ENCODE results near the gene CYLD. TPM values are rescaled to one million over a fixed set of nuclear protein-coding genes. Genes with fewer than 3 reads are reported as not detected.

Gene CYLD
- polyA plus RNA-seq, 1 experiment, result 27.8 TPM

- no peaks in the 10 kb centered on the region for H3K27me3 ChIP-seq (ENCODE audit: control insufficient read depth, insufficient read depth, low read length)
- H3K4me3 ChIP-seq (ENCODE audit: low read depth, low read length), result no peak overlapping the region
- no peak overlapping the region for H3K27ac ChIP-seq (ENCODE audit: low read depth, low read length)
- no peaks in the 10 kb centered on the region for H3K9me3 ChIP-seq (ENCODE audit: control insufficient read depth, insufficient read depth, low read length)
- TF ChIP-seq, protein P1, sequence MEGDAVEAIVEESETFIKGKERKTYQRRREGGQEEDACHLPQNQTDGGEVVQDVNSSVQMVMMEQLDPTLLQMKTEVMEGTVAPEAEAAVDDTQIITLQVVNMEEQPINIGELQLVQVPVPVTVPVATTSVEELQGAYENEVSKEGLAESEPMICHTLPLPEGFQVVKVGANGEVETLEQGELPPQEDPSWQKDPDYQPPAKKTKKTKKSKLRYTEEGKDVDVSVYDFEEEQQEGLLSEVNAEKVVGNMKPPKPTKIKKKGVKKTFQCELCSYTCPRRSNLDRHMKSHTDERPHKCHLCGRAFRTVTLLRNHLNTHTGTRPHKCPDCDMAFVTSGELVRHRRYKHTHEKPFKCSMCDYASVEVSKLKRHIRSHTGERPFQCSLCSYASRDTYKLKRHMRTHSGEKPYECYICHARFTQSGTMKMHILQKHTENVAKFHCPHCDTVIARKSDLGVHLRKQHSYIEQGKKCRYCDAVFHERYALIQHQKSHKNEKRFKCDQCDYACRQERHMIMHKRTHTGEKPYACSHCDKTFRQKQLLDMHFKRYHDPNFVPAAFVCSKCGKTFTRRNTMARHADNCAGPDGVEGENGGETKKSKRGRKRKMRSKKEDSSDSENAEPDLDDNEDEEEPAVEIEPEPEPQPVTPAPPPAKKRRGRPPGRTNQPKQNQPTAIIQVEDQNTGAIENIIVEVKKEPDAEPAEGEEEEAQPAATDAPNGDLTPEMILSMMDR (IDR thresholded peaks at IDR 0.05; ENCODE audit: low read depth, low read length), result no peak
- ChIA-PET CTCF (no interaction called here), POLR2A (no interaction called here)
- no peak for DNase-seq (ENCODE audit: low read depth, low spot score)
Observed at GRCh38 chr16:50808929-50809538, 67.1 kb downstream of the CYLD start.

- Histone ChIP-seq H3K27me3 (ENCODE audit: control insufficient read depth, insufficient read depth, low read length) (no peaks in the 10 kb centered on the region), H3K9me3 (ENCODE audit: control insufficient read depth, insufficient read depth, low read length) (no peaks in the 10 kb centered on the region), H3K4me3 (ENCODE audit: low read depth, low read length) (no peak overlapping the region), H3K27ac (ENCODE audit: low read depth, low read length) (no peak overlapping the region)
- ChIA-PET CTCF (no interaction called here), POLR2A (no interaction called here)
- TF ChIP-seq, protein P1 (IDR thresholded peaks at IDR 0.05; ENCODE audit: low read depth, low read length), result no peak
- no peak for DNase-seq (ENCODE audit: low read depth, low spot score)
Observed at GRCh38 chr16:50809561-50809960, 67.7 kb downstream of the CYLD start.

DNA sequence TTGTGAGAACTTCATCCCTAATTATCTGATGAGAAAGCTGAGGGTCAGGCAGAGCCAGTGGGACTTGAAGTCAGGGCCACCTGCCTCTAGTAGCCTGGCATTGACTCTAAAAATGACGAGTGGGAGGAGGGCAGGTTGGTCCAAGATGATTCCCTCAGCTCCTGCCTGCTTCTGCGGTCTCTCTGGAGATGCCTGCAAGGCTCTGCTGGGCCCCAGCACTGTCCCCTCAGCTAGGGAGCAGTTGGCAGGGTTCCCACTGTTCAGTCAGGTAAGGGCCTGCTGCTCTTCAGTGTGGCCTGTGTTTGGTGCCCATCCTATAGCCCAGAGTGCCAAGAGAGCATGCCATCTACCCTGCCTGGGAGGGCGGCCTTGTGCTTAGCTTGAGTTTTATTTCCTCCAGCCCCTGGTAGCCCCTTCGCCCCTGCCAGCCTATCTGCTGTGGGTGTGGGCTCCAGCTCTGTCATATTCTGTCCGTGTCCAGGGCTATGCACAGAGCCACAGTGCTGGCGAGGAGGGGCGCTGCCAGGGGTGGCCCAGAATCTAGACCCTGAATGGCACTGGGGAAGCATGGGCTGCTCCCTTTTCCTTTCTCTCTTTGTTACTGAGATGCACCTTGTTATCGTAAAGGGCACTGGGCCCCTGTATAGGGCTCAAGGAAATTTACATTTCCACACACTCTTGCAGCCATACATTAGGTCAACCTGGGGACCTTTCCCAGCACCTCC, 68.5 kb downstream of the CYLD start:
- TF ChIP-seq, protein P1 (IDR thresholded peaks at IDR 0.05; ENCODE audit: low read depth, low read length), result no peak
- Histone ChIP-seq H3K9me3 (ENCODE audit: control insufficient read depth, insufficient read depth, low read length) (no peaks in the 10 kb centered on the region), H3K4me3 (ENCODE audit: low read depth, low read length) (no peak overlapping the region), H3K27me3 (ENCODE audit: control insufficient read depth, insufficient read depth, low read length) (no peaks in the 10 kb centered on the region), H3K27ac (ENCODE audit: low read depth, low read length) (no peak overlapping the region)
- CTCF ChIA-PET, result no interaction called here
- DNase-seq (ENCODE audit: low read depth, low spot score), result no peak
- POLR2A ChIA-PET, result no interaction called here

DNA sequence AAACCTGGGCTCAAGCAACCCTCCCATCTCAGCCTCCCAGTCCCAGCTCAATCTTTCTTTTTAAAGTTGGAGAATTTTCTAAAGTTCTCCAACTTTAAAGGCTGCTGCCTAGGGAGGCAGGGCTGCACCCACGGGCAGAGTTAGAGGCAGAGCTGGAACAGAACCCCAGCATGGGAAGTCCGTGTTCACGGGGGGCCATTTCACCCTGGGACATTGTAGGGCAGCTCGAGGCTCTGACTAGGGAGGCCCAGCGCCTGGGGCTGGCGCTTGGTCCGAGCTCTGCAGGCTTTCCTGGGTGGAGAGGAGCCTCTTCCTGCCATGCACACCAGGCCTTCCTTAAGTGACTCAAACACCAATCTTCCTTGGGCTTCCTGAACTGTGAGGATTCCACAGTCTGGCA, 70.2 kb downstream of the CYLD start:
- Histone ChIP-seq H3K4me3 (ENCODE audit: low read depth, low read length) (no peak overlapping the region), H3K27ac (ENCODE audit: low read depth, low read length) (no peak overlapping the region), H3K9me3 (ENCODE audit: control insufficient read depth, insufficient read depth, low read length) (no peaks in the 10 kb centered on the region), H3K27me3 (ENCODE audit: control insufficient read depth, insufficient read depth, low read length) (peaks cover 1% of the 10 kb centered on the region)
- TF ChIP-seq, protein P1 (IDR thresholded peaks at IDR 0.05; ENCODE audit: low read depth, low read length), result no peak
- no peak for DNase-seq (ENCODE audit: low read depth, low spot score)
- ChIA-PET CTCF (no interaction called here), POLR2A (no interaction called here)

- Histone ChIP-seq H3K27ac (ENCODE audit: low read depth, low read length) (no peak overlapping the region), H3K4me3 (ENCODE audit: low read depth, low read length) (no peak overlapping the region), H3K27me3 (ENCODE audit: control insufficient read depth, insufficient read depth, low read length) (peaks cover 4% of the 10 kb centered on the region), H3K9me3 (ENCODE audit: control insufficient read depth, insufficient read depth, low read length) (no peaks in the 10 kb centered on the region)
- POLR2A ChIA-PET, result interaction anchor here (0.7 kb wide), 1 partner anchor 135 kb away, joined by 4 read pairs; no protein-coding TSS in a partner anchor
- CTCF ChIA-PET, result interaction anchor here (2.6 kb wide), 1 partner anchor 7 kb away, joined by 43 read pairs; no protein-coding TSS in a partner anchor
- DNase-seq (ENCODE audit: low read depth, low spot score), result no peak
- TF ChIP-seq, protein P1 (IDR thresholded peaks at IDR 0.05; ENCODE audit: low read depth, low read length), result no peak
Observed at GRCh38 chr16:50812876-50813466, 71.1 kb downstream of the CYLD start.

Data from AG04450 (cell line).